ENCODE measurements around the gene AHNAK2. TPM values are rescaled to one million over a fixed set of nuclear protein-coding genes. Genes with fewer than 3 reads are reported as not detected.

AHNAK2 gene
- total and polyA plus RNA-seq, 4 experiments from 2014 or later = 0.06 to 0.15 TPM; not detected in 2

- Histone ChIP-seq H3K27ac (ENCODE audit: low read depth, low read length) (no peak overlapping the region), H3K4me1 (ENCODE audit: insufficient read depth, low read length) (peaks cover 17% of the 10 kb centered on the region), H3K9me3 (ENCODE audit: control insufficient read depth in 1 of 2, low read length in 2 of 2) (no peaks in the 10 kb centered on the region), H3K4me3 (ENCODE audit: low read length in 2 of 2) (peak overlapping the region in 1 of 2 donors; percentile 1), H3K27me3 (ENCODE audit: insufficient read depth, low read length) (peaks cover 13% of the 10 kb centered on the region), H3K36me3 (ENCODE audit: insufficient read depth, low read length) (no peaks in the 10 kb centered on the region)
- CTCF ChIA-PET (ENCODE audit: partially characterized antibody) = interaction anchor here (0.6 to 7.1 kb wide), 7 partner anchors 42 to 110 kb away, joined by 3 to 162 read pairs (median 3); no protein-coding TSS in a partner anchor
- Mint-ChIP-seq H3K27me3 (peaks cover 8 to 18% of the 10 kb centered on the region in 2 donors), H3K9me3 (peaks cover 0 to 2% (median 0%) of the 10 kb centered on the region in 8 donors), H3K27ac (peak overlapping the region in 1 of 7 donors; percentile 32), H3K36me3 (no peaks in the 10 kb centered on the region), H3K4me3 (peak overlapping the region; percentile 36 to 87 (median 80)), H3K4me1 (peaks cover 4 to 26% (median 13%) of the 10 kb centered on the region in 4 donors)
- POLR2A ChIA-PET (ENCODE audit: partially characterized antibody) = interaction anchor here (1.1 to 1.2 kb wide), 2 partner anchors 8 to 68 kb away, joined by 4 to 6 read pairs; partner anchors contain the start of gene CLBA1
- no peak for DNase-seq
- intact Hi-C loops (cut with micrococcal nuclease) = loop anchor here (2.0 to 5.0 kb wide), 4 partner anchors 35 to 110 kb away; partner anchors contain the start of gene CDCA4
Measured at GRCh38 chr14:104977008-104977680, 1.0 kb downstream of the AHNAK2 start.

DNA sequence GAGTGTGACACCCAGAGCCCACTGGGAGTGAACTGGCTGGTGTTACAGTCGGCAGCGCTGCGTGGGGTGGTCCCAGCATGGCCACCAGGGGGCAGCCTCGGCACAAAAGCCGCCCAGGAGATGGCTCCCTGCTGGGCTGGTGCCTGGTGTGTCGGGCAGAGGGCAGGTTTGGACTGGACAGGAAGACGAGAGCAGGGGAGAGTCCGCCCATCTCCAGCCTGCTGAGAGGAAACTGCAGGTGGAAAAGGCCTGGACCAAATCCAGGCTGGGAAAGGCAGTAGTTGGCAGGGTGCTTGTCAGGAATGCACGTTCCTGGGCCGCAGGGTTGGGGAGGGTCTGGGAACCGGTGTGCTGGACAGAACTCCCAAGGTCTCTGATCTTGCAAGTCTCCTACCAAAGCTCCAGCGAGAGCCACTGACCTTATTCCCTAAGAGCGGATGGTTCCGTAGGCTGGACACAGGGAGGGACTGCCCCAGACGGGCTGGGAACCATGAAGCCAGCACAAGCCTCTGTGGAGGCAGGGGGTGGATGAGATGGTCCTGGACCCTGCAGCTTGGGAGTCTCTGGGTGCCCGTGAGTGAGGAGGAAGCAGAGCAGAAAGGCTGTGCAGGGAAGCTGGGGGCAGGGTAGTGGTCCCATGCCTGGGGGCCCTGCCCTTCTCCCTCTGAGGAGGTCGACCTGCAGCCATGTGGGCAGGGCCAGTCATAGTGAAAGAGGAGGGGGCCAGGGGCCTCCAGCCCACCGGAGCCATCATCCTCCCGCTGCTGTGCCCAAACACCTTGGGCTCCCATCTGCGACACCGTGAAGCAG lies 1.8 kb downstream of the AHNAK2 start:
- Histone ChIP-seq H3K36me3 (ENCODE audit: insufficient read depth, low read length) (no peaks in the 10 kb centered on the region), H3K9me3 (ENCODE audit: control insufficient read depth in 1 of 2, low read length in 2 of 2) (no peaks in the 10 kb centered on the region), H3K4me3 (ENCODE audit: low read length in 2 of 2) (no peak overlapping the region), H3K27me3 (ENCODE audit: insufficient read depth, low read length) (peaks cover 13% of the 10 kb centered on the region), H3K4me1 (ENCODE audit: insufficient read depth, low read length) (peaks cover 17% of the 10 kb centered on the region), H3K27ac (ENCODE audit: low read depth, low read length) (no peak overlapping the region)
- Mint-ChIP-seq H3K27ac (peak overlapping the region in 5 of 7 donors; percentile 19 to 66 (median 56)), H3K4me3 (peak overlapping the region; percentile 35 to 88 (median 64)), H3K4me1 (peaks cover 4 to 26% (median 13%) of the 10 kb centered on the region in 4 donors), H3K27me3 (peaks cover 8 to 18% of the 10 kb centered on the region in 2 donors), H3K36me3 (no peaks in the 10 kb centered on the region), H3K9me3 (peaks cover 0 to 4% (median 0%) of the 10 kb centered on the region in 8 donors)
- peak; percentile 80 to 87 (median 82) for DNase-seq
- ChIA-PET POLR2A (ENCODE audit: partially characterized antibody) (interaction anchor here (1.1 to 2.6 kb wide), 3 partner anchors 9 to 69 kb away, joined by 4 to 15 read pairs (median 6); partner anchors contain the start of gene CLBA1), CTCF (ENCODE audit: partially characterized antibody) (interaction anchor here (0.8 to 7.1 kb wide), 16 partner anchors 8 to 111 kb away, joined by 3 to 162 read pairs (median 5); partner anchors contain the start of gene GPR132)
- intact Hi-C loops (cut with micrococcal nuclease) = loop anchor here (1.0 to 5.0 kb wide), 6 partner anchors 36 to 376 kb away; partner anchors contain the start of gene CDCA4

GRCh38 chr14:104975481-104976197 lies 2.5 kb downstream of the AHNAK2 start:
- peaks cover 8 to 18% of the 10 kb centered on the region in 2 donors for H3K27me3 Mint-ChIP-seq
- Histone ChIP-seq H3K27ac (ENCODE audit: low read depth, low read length) (no peak overlapping the region), H3K36me3 (ENCODE audit: insufficient read depth, low read length) (no peaks in the 10 kb centered on the region), H3K9me3 (ENCODE audit: control insufficient read depth in 1 of 2, low read length in 2 of 2) (no peaks in the 10 kb centered on the region), H3K4me1 (ENCODE audit: insufficient read depth, low read length) (peaks cover 17% of the 10 kb centered on the region), H3K27me3 (ENCODE audit: insufficient read depth, low read length) (peaks cover 13% of the 10 kb centered on the region), H3K4me3 (ENCODE audit: low read length in 2 of 2) (no peak overlapping the region)
- H3K36me3 Mint-ChIP-seq = no peaks in the 10 kb centered on the region
- peak overlapping the region in 1 of 8 donors; percentile 44 for H3K4me3 Mint-ChIP-seq
- ChIA-PET POLR2A (ENCODE audit: partially characterized antibody) (interaction anchor here (2.6 kb wide), 1 partner anchor 69 kb away, joined by 15 read pairs; no protein-coding TSS in a partner anchor), CTCF (ENCODE audit: partially characterized antibody) (interaction anchor here (1.0 to 7.1 kb wide), 16 partner anchors 9 to 111 kb away, joined by 3 to 162 read pairs (median 5); partner anchors contain the start of gene GPR132)
- peak overlapping the region in 1 of 7 donors; percentile 26 for H3K27ac Mint-ChIP-seq
- DNase-seq = no peak
- intact Hi-C loops (cut with micrococcal nuclease) = loop anchor here (1.0 to 5.0 kb wide), 6 partner anchors 37 to 377 kb away; partner anchors contain the start of gene CDCA4
- H3K4me1 Mint-ChIP-seq = peaks cover 4 to 26% (median 13%) of the 10 kb centered on the region in 4 donors
- H3K9me3 Mint-ChIP-seq = peaks cover 0 to 4% (median 0%) of the 10 kb centered on the region in 8 donors

- ChIA-PET POLR2A (ENCODE audit: partially characterized antibody) (interaction anchor here (2.6 kb wide), 1 partner anchor 70 kb away, joined by 15 read pairs; no protein-coding TSS in a partner anchor), CTCF (ENCODE audit: partially characterized antibody) (interaction anchor here (1.1 to 7.1 kb wide), 13 partner anchors 8 to 112 kb away, joined by 3 to 162 read pairs (median 7); partner anchors contain the start of gene GPR132)
- Mint-ChIP-seq H3K36me3 (no peaks in the 10 kb centered on the region), H3K4me3 (no peak overlapping the region), H3K27me3 (peaks cover 8 to 16% of the 10 kb centered on the region in 2 donors), H3K27ac (no peak overlapping the region), H3K9me3 (peaks cover 0 to 4% (median 0%) of the 10 kb centered on the region in 8 donors), H3K4me1 (peaks cover 4 to 23% (median 13%) of the 10 kb centered on the region in 4 donors)
- H3K9me3 ChIP-seq (ENCODE audit: control insufficient read depth in 1 of 2, low read length in 2 of 2) = no peaks in the 10 kb centered on the region
- no peak for DNase-seq
- no peak overlapping the region for H3K4me3 ChIP-seq (ENCODE audit: low read length in 2 of 2)
- H3K27ac ChIP-seq (ENCODE audit: low read depth, low read length) = no peak overlapping the region
- peaks cover 17% of the 10 kb centered on the region for H3K4me1 ChIP-seq (ENCODE audit: insufficient read depth, low read length)
- intact Hi-C loops (cut with micrococcal nuclease) = loop anchor here (5.0 kb wide), 1 partner anchor 37 kb away; no protein-coding TSS in a partner anchor
- H3K36me3 ChIP-seq (ENCODE audit: insufficient read depth, low read length) = no peaks in the 10 kb centered on the region
- H3K27me3 ChIP-seq (ENCODE audit: insufficient read depth, low read length) = peaks cover 13% of the 10 kb centered on the region
Measured at GRCh38 chr14:104974665-104975390, 3.3 kb downstream of the AHNAK2 start.

DNA sequence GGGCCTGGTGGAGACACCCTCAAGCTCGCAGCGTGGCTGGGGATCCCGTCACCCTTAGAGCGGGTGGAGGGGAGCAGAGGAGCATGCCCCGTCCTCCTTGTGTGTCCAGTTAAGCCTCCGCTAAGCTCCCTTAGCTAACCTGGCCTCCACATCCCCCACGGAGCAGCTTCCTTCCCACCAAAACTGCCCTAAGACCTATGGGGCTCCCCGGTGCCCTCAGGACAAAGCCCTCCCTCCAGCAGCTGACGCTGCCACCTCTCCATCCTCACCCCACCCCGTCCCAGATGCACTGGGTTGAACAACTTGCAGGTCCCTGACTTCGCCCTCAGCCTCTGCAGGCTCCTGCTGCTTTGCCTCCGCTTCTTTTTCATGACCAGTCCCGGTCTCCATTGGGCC lies 4.0 kb downstream of the AHNAK2 start:
- Histone ChIP-seq H3K36me3 (ENCODE audit: insufficient read depth, low read length) (no peaks in the 10 kb centered on the region), H3K4me3 (ENCODE audit: low read length in 2 of 2) (no peak overlapping the region), H3K27ac (ENCODE audit: low read depth, low read length) (no peak overlapping the region), H3K4me1 (ENCODE audit: insufficient read depth, low read length) (peaks cover 17% of the 10 kb centered on the region), H3K27me3 (ENCODE audit: insufficient read depth, low read length) (peaks cover 13% of the 10 kb centered on the region), H3K9me3 (ENCODE audit: control insufficient read depth in 1 of 2, low read length in 2 of 2) (no peaks in the 10 kb centered on the region)
- peaks cover 4 to 19% (median 12%) of the 10 kb centered on the region in 4 donors for H3K4me1 Mint-ChIP-seq
- intact Hi-C loops (cut with micrococcal nuclease) = no loop called here
- H3K9me3 Mint-ChIP-seq = peaks cover 0 to 4% (median 0%) of the 10 kb centered on the region in 8 donors
- CTCF ChIA-PET (ENCODE audit: partially characterized antibody) = interaction anchor here (1.2 to 7.1 kb wide), 9 partner anchors 9 to 112 kb away, joined by 4 to 162 read pairs (median 7); partner anchors contain the start of gene GPR132
- no peak for DNase-seq
- H3K36me3 Mint-ChIP-seq = no peaks in the 10 kb centered on the region
- H3K4me3 Mint-ChIP-seq = no peak overlapping the region
- POLR2A ChIA-PET (ENCODE audit: partially characterized antibody) = interaction anchor here (2.6 kb wide), 1 partner anchor 71 kb away, joined by 15 read pairs; no protein-coding TSS in a partner anchor
- H3K27me3 Mint-ChIP-seq = peaks cover 9 to 12% of the 10 kb centered on the region in 2 donors
- no peak overlapping the region for H3K27ac Mint-ChIP-seq
